ENCODE measurements around the gene SLC25A23. TPM values are rescaled to one million over a fixed set of nuclear protein-coding genes. Genes with fewer than 3 reads are reported as not detected.

The SLC25A23 gene
- total and polyA plus RNA-seq, 12 donors, result 53.4 to 126 (median 94.6) TPM

DNA sequence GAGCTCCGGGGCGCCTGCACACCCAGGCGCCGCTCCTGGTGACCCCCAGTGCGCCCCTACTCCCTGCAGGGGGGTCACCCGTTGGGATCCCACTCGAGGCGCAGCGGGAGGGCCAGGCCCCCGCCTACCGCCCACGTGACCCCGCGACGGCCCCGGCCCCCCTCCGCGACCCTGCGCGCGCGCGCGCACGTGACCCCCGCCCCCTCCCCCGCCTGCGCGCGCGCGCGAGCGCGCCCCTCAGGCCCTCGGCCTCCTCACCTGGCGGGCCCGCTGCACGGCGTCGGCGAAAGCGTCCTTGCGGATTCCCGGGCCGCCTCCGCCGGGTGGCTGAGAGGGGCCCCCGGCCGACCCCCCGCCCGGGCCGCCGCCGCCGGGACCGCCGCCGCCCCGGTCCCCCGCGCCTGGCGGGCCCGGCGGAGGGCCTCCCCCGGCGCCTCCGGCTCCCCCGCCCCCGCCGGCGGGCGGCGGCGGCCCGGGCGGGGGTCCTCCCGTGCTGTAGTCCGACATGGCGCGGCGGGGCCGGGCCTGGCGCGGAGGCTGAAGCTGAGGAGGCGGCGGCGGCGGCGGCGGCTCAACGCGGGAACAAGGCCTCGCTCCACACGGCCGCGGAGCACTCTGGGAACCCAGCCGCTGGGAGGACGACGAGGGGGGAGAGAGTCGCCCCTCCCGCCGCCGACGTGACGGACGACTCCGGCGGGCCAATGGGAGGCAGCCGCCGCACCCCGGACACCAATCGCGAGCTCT lies 35.2 kb downstream of the SLC25A23 start, which contains the start of gene KHSRP:
Gene KHSRP, minus strand, starts transcription at position 617 of the 744 bp plus-strand sequence. Its CDS starts 110 bp downstream, at position 507.
- DNase-seq, result peak in 1 of 2 donors; percentile 34
- Histone ChIP-seq H3K4me3 (peak within 1 kb of the TSS; percentile 61 to 92 (median 86)), H3K27me3 (no peaks in the 10 kb centered on the region), H3K27ac (peak within 1 kb of the TSS; percentile 32 to 94 (median 82)), H3K36me3 (peaks cover 0 to 31% (median 10%) of the 10 kb centered on the region in 9 donors), H3K9me3 (no peaks in the 10 kb centered on the region), H3K4me1 (peaks cover 10 to 47% (median 29%) of the 10 kb centered on the region in 9 donors)
- TF ChIP-seq, protein P1, sequence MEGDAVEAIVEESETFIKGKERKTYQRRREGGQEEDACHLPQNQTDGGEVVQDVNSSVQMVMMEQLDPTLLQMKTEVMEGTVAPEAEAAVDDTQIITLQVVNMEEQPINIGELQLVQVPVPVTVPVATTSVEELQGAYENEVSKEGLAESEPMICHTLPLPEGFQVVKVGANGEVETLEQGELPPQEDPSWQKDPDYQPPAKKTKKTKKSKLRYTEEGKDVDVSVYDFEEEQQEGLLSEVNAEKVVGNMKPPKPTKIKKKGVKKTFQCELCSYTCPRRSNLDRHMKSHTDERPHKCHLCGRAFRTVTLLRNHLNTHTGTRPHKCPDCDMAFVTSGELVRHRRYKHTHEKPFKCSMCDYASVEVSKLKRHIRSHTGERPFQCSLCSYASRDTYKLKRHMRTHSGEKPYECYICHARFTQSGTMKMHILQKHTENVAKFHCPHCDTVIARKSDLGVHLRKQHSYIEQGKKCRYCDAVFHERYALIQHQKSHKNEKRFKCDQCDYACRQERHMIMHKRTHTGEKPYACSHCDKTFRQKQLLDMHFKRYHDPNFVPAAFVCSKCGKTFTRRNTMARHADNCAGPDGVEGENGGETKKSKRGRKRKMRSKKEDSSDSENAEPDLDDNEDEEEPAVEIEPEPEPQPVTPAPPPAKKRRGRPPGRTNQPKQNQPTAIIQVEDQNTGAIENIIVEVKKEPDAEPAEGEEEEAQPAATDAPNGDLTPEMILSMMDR (IDR thresholded peaks at IDR 0.05), result no peak
- 0 to 1% methylated on average over 60 to 111 of the region's 114 CpGs for WGBS, 2 donors
- ATAC-seq, result no peak
- intact Hi-C loops (cut with DNase I), result loop anchor here in 4 of 10 donors (1.0 to 10.0 kb wide), 4 partner anchors 31 to 52 kb away; partner anchors contain the start of genes ALKBH7 (in 3 of the 4), GTF2F1 (in 1 of the 4) and PSPN (in 1 of the 4)

- no peak for ATAC-seq
- Histone ChIP-seq H3K4me3 (peak overlapping the region; percentile 61 to 92 (median 86)), H3K4me1 (peaks cover 10 to 47% (median 29%) of the 10 kb centered on the region in 9 donors), H3K27ac (peak overlapping the region in 8 of 10 donors; percentile 68 to 83 (median 73)), H3K9me3 (no peaks in the 10 kb centered on the region), H3K36me3 (peaks cover 0 to 38% (median 17%) of the 10 kb centered on the region in 9 donors), H3K27me3 (no peaks in the 10 kb centered on the region)
- TF ChIP-seq, protein P1 (IDR thresholded peaks at IDR 0.05), result no peak
- intact Hi-C loops (cut with DNase I), result loop anchor here in 4 of 10 donors (1.0 to 10.0 kb wide), 4 partner anchors 30 to 51 kb away; partner anchors contain the start of genes ALKBH7 (in 3 of the 4), GTF2F1 (in 1 of the 4) and PSPN (in 1 of the 4)
- 0 to 1% methylated on average over 20 of the region's 20 CpGs for WGBS, 2 donors
- DNase-seq, result no peak
Measured at GRCh38 chr19:6423499-6424194, 35.9 kb downstream of the SLC25A23 start.

- H3K36me3 ChIP-seq, result peaks cover 6 to 61% (median 40%) of the 10 kb centered on the region in 9 donors
- no peak for ATAC-seq
- no peak for DNase-seq
- 78 to 82% methylated on average over 20 of the region's 20 CpGs for WGBS, 2 donors
- H3K27ac ChIP-seq, result no peak overlapping the region
- H3K4me1 ChIP-seq, result peaks cover 10 to 52% (median 29%) of the 10 kb centered on the region in 9 donors
- TF ChIP-seq, protein P1 (IDR thresholded peaks at IDR 0.05), result no peak
- intact Hi-C loops (cut with DNase I), result loop anchor here in 1 of 10 donors (10.0 kb wide), 1 partner anchor 47 kb away; the partner anchor contains the start of genes ALKBH7 and PSPN
- no peaks in the 10 kb centered on the region for H3K9me3 ChIP-seq
- no peak overlapping the region for H3K4me3 ChIP-seq
- H3K27me3 ChIP-seq, result no peaks in the 10 kb centered on the region
Measured at GRCh38 chr19:6421075-6422014, 38.2 kb downstream of the SLC25A23 start.

Measured in heart right ventricle (tissue), 16 donors.